Thymus (tissue), 11 donors: ENCODE measurements around the gene B3GNT9. TPM values are rescaled to one million over a fixed set of nuclear protein-coding genes. Genes with fewer than 3 reads are reported as not detected.
A peak's percentile ranks its signal among the peaks of the same experiment; 100 is the strongest.

Experiments used
- DNase-seq, 9 donors: peaks; one replicate each; pipeline ENCODE4 v3.0.0-alpha.2; 2013; ENCODE audit warnings: low spot score in 9 of 9, low read depth in 6 of 9, missing footprints in 1 of 9
- H3K27ac ChIP-seq, 2 donors: one replicate each; pipeline ENCODE4 v1.5.1; 2013; ENCODE audit warnings: control low read depth in 1 of 2, low read depth in 1 of 2, low read length in 1 of 2, mild to moderate bottlenecking in 1 of 2, moderate library complexity in 1 of 2
- H3K27me3 ChIP-seq, 2 donors: one replicate each; pipeline ENCODE4 v1.5.1; 2013; ENCODE audit warnings: low read length in 1 of 2; ENCODE audit not compliant: control insufficient read depth in 2 of 2, insufficient read depth in 1 of 2
- H3K36me3 ChIP-seq, 2 donors: one replicate each; pipeline ENCODE4 v1.5.1; 2013; ENCODE audit warnings: low read length in 1 of 2, mild to moderate bottlenecking in 1 of 2, moderate library complexity in 1 of 2; ENCODE audit not compliant: control insufficient read depth in 2 of 2, insufficient read depth in 2 of 2
- H3K4me1 ChIP-seq, 2 donors: one replicate each; pipeline ENCODE4 v1.5.1; 2013; ENCODE audit warnings: low read length in 2 of 2; ENCODE audit not compliant: control insufficient read depth in 2 of 2, insufficient read depth in 2 of 2
- H3K4me3 ChIP-seq, 2 donors: one replicate each; pipeline ENCODE4 v1.5.1; 2013; ENCODE audit warnings: low read length in 2 of 2, control low read depth in 1 of 2, mild to moderate bottlenecking in 1 of 2
- H3K9me3 ChIP-seq, 2 donors: one replicate each; pipeline ENCODE4 v1.5.1; 2013; ENCODE audit warnings: low read length in 1 of 2, mild to moderate bottlenecking in 1 of 2; ENCODE audit not compliant: control insufficient read depth in 2 of 2, insufficient read depth in 1 of 2
- WGBS: extraction: QIAGEN DNeasy Blood & Tissue Kit; methylation state at CpG from one replicate; pipeline ENCODE4 v1.1.7; 2013; 5-methylcytosine and 5-hydroxymethylcytosine counted together
- polyA plus RNA-seq: library from polyadenylated mRNA; stranded (reverse); fragments of 200-250 nt; gene quantifications from one replicate; pipeline ENCODE4 v1.2.3, GENCODE V29; 2013
- total RNA-seq: library from RNA; stranded (reverse); fragments of 120-200 nt; gene quantifications from one replicate; pipeline ENCODE4 v1.2.4, GENCODE V29; 2013
- donor health status: healthy.

B3GNT9 gene
- total and polyA plus RNA-seq, 2 donors: 1.3 to 3.2 TPM

DNA sequence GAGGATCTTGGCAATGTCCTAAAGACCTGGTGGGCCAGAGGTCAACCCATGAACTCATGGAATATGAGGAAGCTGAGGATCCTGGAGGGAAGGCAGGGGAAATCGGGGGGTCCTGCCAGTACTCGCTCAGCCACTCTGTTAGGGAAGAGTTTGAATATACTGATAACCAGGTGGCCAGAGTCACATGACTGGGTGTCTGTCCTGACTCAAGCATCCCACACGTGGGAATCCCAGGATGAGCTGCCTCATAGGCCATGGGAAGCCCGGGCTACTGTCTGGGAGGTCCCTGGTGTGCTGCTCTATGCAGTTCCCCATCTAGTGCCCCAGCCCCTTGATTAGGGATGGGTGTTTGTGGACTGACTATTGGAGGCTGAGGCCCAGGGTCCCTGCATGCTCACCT lies 37.5 kb upstream of the B3GNT9 start:
- Histone ChIP-seq H3K4me1 (peaks cover 24 to 32% of the 10 kb centered on the region in 2 donors), H3K27me3 (peaks cover 18 to 49% of the 10 kb centered on the region in 2 donors), H3K27ac (no peak overlapping the region), H3K4me3 (no peak overlapping the region), H3K36me3 (peaks cover 0 to 1% of the 10 kb centered on the region in 2 donors), H3K9me3 (peaks cover 0 to 3% of the 10 kb centered on the region in 2 donors)
- WGBS: 91% methylated on average over 4 of the region's 4 CpGs
- no peak for DNase-seq

DNA sequence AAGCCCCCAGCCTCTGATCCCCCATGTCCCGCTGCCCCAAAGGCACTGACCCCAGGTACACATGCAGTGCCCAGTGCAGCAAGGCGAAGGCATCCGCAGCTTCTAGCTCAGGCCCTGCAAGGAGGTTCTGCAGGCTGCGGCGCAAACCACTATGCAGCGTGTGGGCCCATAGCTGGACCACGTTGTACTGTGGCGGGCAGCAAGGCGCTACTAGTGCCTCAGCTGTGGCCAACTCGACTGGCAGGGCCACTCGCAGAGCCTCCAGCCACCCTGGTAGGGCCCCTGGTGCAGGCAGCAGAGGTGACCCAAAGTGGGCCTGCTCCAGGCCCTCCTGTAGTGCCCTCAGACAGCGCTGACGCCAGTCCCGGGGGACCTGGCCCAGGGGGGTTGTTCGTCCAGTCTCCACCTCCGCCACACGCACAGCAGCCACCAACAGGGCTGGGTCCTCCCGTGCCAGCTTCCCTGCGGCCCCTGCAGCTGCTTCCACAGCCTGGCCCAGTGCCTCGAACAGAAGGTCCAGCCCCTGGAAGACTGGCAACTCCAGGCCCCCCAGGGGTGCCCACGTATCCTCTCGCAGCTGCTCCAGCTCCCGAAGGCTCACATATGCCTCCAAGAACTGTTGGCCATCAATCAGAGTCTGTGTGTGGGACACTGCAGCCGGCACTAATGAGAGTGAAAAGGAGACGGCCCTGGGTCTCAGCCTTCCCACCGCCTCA lies 36.5 kb upstream of the B3GNT9 start:
- Histone ChIP-seq H3K4me1 (peaks cover 17 to 30% of the 10 kb centered on the region in 2 donors), H3K4me3 (no peak overlapping the region), H3K36me3 (no peaks in the 10 kb centered on the region), H3K27me3 (peaks cover 18 to 49% of the 10 kb centered on the region in 2 donors), H3K9me3 (peaks cover 0 to 3% of the 10 kb centered on the region in 2 donors), H3K27ac (no peak overlapping the region)
- 94% methylated on average over 26 of the region's 26 CpGs for WGBS
- DNase-seq: no peak

DNA sequence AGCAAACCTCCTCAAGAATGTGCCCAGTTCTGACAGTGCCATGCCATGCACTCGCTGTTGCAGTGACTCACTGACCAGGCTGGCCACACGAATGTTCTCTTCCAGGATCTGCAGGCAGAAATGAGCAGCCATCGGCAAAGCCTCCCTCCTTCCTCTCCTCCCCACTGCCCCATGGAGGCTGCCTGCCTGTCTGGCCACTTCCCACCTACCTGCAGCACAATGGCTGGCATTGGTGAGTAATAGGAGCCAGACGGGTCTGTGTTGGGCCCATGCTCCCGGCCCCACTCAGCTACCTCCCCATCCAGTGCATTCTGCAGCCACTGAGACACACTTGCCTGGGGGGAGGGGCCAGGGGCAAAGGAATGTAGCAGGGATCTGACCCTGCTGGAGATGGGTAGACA lies 35.8 kb upstream of the B3GNT9 start:
- peaks cover 0 to 3% of the 10 kb centered on the region in 2 donors for H3K9me3 ChIP-seq
- H3K36me3 ChIP-seq: no peaks in the 10 kb centered on the region
- H3K4me1 ChIP-seq: peaks cover 14 to 29% of the 10 kb centered on the region in 2 donors
- no peak for DNase-seq
- H3K4me3 ChIP-seq: no peak overlapping the region
- WGBS: 83% methylated on average over 5 of the region's 5 CpGs
- peaks cover 18 to 49% of the 10 kb centered on the region in 2 donors for H3K27me3 ChIP-seq
- no peak overlapping the region for H3K27ac ChIP-seq

DNA sequence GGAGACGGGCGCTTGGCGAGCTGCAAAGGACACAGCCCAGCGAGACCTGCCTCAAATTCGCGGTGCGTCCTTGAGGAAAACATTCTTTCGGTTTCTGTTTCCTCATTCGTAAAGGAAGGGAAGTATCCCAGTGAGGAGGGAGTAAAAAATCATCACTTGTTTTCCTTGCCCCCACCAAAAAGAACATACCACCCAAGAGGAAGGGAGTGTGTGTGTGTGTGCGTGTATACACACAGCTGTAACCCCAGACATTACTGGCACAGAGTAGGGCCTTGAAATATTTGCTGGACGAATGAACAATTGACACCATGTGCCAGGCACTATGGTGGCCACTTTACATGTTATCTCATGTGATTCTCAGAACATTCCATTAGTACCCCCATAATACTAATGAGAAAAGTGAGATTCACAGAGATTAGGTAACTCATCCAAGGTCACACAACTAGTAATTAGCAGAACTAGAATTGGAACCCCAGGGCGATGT lies 34.9 kb upstream of the B3GNT9 start:
- WGBS: 14% methylated on average over 12 of the region's 12 CpGs
- peak overlapping the region in 1 of 2 donors; percentile 14 for H3K4me3 ChIP-seq
- no peak for DNase-seq
- peaks cover 18 to 49% of the 10 kb centered on the region in 2 donors for H3K27me3 ChIP-seq
- H3K27ac ChIP-seq: no peak overlapping the region
- H3K36me3 ChIP-seq: no peaks in the 10 kb centered on the region
- H3K4me1 ChIP-seq: peaks cover 11 to 26% of the 10 kb centered on the region in 2 donors
- H3K9me3 ChIP-seq: peaks cover 0 to 3% of the 10 kb centered on the region in 2 donors

DNA sequence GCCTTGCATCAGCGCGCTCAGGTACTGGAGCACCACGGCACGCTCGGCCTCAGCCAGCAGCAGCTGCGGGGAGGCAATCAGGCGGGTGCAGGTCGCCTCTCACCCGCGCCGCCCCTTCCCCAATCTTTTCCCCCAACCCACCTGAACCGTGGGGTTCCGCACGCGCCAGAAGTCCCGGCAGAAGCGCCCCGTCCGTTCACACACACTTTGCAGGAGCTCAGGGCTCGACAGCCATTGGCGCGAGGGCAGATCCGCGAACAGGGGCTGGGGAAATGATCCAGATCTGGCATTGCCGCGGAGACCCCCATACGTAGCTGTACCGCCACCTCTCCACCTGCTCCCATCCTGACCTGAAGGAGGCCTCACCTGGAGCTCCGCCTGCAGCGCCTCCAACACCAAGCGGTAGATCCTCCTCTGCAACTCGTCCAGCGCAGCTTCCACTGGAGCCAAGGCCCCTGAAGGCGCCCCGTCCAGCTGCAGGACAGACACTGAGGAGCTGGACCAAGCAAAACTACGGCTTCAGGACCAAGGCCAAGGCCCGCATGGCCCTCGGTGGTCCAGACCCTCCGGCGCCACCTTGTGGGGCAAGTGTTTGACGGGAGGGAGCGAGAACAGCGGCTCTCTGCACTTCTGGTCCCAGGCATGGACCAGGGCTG lies 34.3 kb upstream of the B3GNT9 start:
- H3K27me3 ChIP-seq: peaks cover 18 to 49% of the 10 kb centered on the region in 2 donors
- peak in 7 of 9 donors; percentile 37 to 76 (median 64) for DNase-seq
- H3K4me3 ChIP-seq: peak overlapping the region; percentile 75 to 86
- H3K36me3 ChIP-seq: no peaks in the 10 kb centered on the region
- no peak overlapping the region for H3K27ac ChIP-seq
- peaks cover 11 to 26% of the 10 kb centered on the region in 2 donors for H3K4me1 ChIP-seq
- WGBS: 19% methylated on average over 43 of the region's 43 CpGs
- peaks cover 0 to 3% of the 10 kb centered on the region in 2 donors for H3K9me3 ChIP-seq

DNA sequence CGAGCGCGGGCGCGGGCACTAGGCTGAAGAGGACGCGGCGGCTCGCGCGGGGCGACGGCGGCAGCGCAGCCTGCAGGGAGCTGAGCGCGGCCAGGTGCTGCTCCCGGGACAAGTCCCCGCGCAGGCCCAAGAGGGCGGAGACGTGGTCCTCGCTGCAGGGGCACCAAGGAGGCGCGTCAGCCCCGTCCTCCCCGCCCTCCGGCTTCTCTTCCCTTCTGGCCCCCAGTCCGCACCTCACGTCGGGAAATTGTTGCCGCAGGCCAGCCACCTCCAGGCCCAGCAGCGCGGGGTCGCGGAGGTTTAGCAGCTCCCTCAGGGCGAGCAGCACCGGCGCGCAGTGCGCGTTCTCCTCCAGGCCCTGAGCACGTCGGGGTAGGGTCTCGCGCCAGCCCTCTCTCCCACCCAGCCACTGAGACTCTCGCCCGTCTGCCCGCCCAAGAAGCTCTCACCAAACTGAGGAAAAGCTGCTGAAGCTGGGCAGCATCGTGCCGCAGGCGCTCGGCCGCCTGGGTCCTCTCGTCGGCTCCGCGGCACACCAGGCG lies 33.7 kb upstream of the B3GNT9 start:
- Histone ChIP-seq H3K27ac (peak overlapping the region in 1 of 2 donors; percentile 94), H3K9me3 (peaks cover 0 to 3% of the 10 kb centered on the region in 2 donors), H3K27me3 (peaks cover 18 to 50% of the 10 kb centered on the region in 2 donors), H3K4me1 (peaks cover 11 to 26% of the 10 kb centered on the region in 2 donors), H3K4me3 (peak overlapping the region; percentile 75 to 86), H3K36me3 (no peaks in the 10 kb centered on the region)
- no peak for DNase-seq
- WGBS: 10% methylated on average over 59 of the region's 59 CpGs

DNA sequence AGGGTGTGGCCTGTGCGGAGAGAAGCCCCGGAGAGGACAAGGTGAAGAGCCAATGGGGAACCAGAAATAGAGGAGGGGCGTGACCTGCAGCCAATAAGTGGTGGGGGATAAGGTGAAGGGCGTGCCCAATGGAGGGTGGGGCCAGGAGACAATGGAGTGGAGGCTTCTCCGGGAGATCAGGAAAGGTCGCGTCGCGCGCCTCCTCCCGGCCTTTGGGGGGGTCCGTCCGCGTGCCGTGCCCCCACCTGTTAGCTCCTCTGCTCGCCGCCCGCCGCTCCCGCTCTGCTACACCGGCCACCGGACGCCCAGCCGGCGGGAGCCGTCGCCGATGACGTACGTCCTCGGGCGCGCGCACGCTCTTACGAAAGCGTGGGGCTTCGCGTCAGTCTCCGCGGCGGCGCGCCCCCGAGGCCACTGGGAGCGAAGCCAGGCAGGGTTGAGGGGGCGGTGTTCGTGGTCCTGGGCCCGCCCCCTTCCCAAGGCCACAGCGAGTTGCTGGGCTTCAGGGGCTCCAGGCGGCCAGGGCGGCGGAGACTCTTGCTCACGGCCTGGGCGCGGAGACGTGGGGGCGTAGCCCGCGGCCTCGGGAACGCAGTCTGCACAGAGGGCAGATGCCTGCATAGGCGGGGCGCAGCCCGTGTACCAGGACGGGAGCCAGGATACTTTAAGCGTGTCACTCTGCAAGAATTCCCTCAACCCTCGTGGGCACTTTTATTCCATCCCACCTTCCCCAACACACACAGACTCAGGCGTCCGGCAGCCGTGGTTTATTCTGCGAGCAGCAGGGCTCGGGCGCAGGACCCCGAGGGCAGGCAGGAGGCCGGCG lies 33.0 kb upstream of the B3GNT9 start, which contains the start of gene MATCAP1:
Gene MATCAP1 (minus strand): TSS at position 337 of the 826 bp plus-strand sequence. CDS start 3,353 bp downstream, outside the sequence.
- Histone ChIP-seq H3K9me3 (peaks cover 1 to 3% of the 10 kb centered on the region in 2 donors), H3K4me3 (peak within 1 kb of the TSS; percentile 75 to 86), H3K27me3 (peaks cover 23 to 54% of the 10 kb centered on the region in 2 donors), H3K27ac (peak within 1 kb of the TSS; percentile 86 to 94), H3K4me1 (peaks cover 11 to 27% of the 10 kb centered on the region in 2 donors), H3K36me3 (no peaks in the 10 kb centered on the region)
- peak; percentile 87 to 99 (median 95) for DNase-seq
- WGBS: under 1% methylated on average over 77 of the region's 77 CpGs

DNA sequence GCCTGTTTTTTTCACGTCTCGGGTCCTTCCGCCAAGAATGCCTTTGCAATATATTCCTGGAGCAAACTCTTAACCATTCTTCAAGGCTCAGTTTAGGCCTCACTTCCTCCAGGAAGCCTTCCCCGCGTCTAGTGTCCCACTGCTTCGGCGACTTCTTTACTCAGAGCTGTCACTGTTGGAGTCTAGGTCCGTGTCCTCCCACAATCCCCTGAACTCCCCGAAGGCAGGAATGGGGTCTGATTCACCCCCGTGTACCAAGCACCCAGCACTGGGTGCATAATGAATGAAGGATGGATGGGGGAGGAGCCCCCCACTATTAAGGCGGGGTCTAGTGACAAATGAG lies 32.5 kb upstream of the B3GNT9 start:
- no peak for DNase-seq
- H3K36me3 ChIP-seq: no peaks in the 10 kb centered on the region
- no peak overlapping the region for H3K27ac ChIP-seq
- H3K27me3 ChIP-seq: peaks cover 29 to 57% of the 10 kb centered on the region in 2 donors
- 10% methylated on average over 11 of the region's 11 CpGs for WGBS
- peaks cover 13 to 32% of the 10 kb centered on the region in 2 donors for H3K4me1 ChIP-seq
- H3K4me3 ChIP-seq: peak overlapping the region; percentile 75 to 86
- peaks cover 1 to 3% of the 10 kb centered on the region in 2 donors for H3K9me3 ChIP-seq
